ENCODE measurements around the gene ZNF99. TPM values are rescaled to one million over a fixed set of nuclear protein-coding genes. Genes with fewer than 3 reads are reported as not detected.
"Not testable (repeated sequence)": the region's sequence is repeated elsewhere in the genome, so short reads cannot be mapped to it uniquely, and the experiment has no call there.

ZNF99 gene
- total and polyA plus RNA-seq, 2 experiments from 2014 or later = not detected

DNA sequence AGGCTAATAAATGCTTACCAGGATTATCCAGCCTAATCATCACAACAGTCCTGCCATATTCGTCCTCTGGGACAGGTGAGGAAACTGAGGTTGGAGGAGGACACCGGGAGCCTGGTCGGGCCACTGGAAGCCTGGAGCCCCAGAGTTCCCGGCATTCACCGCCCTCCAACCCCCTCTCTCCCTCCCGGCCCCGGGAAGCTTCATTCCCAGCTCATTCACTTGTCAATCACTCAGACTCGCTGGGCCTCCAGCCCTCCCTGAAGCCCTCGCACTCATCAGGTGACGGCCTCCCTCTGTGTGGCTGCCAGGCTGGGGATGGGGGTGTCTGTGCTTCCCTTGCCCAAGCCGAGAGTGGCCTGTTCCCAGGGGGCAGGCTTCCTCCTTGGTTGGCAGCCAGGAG lies 22.5 kb upstream of the ZNF99 start:
- DNase-seq (ENCODE audit: low read depth in 1 of 2, low spot score in 1 of 2) = no peak
- H3K27ac ChIP-seq = no peak overlapping the region
- H3K36me3 ChIP-seq = no peaks in the 10 kb centered on the region
- no peak overlapping the region for H3K4me3 ChIP-seq
- no peaks in the 10 kb centered on the region for H3K4me1 ChIP-seq (ENCODE audit: low read depth)
- H3K9me3 ChIP-seq (ENCODE audit: low read depth) = no peaks in the 10 kb centered on the region
- no peaks in the 10 kb centered on the region for H3K27me3 ChIP-seq
- TF ChIP-seq, protein P1, sequence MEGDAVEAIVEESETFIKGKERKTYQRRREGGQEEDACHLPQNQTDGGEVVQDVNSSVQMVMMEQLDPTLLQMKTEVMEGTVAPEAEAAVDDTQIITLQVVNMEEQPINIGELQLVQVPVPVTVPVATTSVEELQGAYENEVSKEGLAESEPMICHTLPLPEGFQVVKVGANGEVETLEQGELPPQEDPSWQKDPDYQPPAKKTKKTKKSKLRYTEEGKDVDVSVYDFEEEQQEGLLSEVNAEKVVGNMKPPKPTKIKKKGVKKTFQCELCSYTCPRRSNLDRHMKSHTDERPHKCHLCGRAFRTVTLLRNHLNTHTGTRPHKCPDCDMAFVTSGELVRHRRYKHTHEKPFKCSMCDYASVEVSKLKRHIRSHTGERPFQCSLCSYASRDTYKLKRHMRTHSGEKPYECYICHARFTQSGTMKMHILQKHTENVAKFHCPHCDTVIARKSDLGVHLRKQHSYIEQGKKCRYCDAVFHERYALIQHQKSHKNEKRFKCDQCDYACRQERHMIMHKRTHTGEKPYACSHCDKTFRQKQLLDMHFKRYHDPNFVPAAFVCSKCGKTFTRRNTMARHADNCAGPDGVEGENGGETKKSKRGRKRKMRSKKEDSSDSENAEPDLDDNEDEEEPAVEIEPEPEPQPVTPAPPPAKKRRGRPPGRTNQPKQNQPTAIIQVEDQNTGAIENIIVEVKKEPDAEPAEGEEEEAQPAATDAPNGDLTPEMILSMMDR (IDR thresholded peaks at IDR 0.05; ENCODE audit: low read depth, low read length) = no peak

DNA sequence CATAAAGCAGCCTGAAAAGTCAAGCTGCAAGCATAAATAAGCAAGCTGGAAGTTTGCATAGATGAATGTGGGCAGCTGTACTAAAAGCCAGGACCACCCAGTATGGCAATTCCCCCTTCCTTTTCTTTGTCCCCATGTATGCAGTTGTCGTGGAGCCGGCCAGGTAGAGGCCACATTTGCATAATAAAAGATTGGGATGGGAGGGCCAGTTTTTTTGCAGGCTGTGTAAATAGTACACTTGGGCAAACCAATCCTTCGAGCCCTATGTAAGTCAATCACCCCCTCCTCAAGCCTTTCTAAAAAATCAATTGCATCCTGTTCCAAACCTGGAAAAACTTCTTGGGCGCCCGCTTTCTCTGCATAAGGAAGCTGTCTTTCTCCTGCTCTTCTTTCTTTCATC lies 13.1 kb upstream of the ZNF99 start:
- Histone ChIP-seq H3K9me3 (ENCODE audit: low read depth) (no peaks in the 10 kb centered on the region), H3K27me3 (no peaks in the 10 kb centered on the region), H3K36me3 (no peaks in the 10 kb centered on the region), H3K27ac (no peak overlapping the region), H3K4me1 (ENCODE audit: low read depth) (no peaks in the 10 kb centered on the region), H3K4me3 (no peak overlapping the region)
- DNase-seq (ENCODE audit: low read depth in 1 of 2, low spot score in 1 of 2) = no peak
- TF ChIP-seq, protein P1 (IDR thresholded peaks at IDR 0.05; ENCODE audit: low read depth, low read length) = no peak

DNA sequence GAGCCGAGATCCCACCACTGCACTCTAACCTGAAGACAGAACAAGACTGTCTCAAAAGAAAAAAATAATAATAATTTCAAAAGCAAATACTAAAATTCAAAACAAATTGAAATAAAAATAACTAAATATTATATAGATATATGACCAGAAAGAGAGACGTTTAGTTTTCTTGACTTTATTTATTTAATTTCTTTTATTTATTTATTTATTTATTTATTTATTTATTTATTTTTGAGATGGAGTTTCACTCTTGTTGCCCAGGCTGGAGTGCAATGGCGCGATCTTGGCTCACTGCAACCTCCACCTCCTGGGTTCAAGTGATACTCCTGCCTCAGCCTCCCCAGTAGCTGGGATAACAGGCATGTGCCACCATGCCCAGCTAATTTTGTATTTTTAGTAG lies 8.9 kb upstream of the ZNF99 start:
- H3K9me3 ChIP-seq (ENCODE audit: low read depth); H3K36me3 ChIP-seq; H3K4me3 ChIP-seq; H3K27me3 ChIP-seq; H3K4me1 ChIP-seq (ENCODE audit: low read depth); DNase-seq (ENCODE audit: low read depth in 1 of 2, low spot score in 1 of 2); H3K27ac ChIP-seq: not testable (repeated sequence)

DNA sequence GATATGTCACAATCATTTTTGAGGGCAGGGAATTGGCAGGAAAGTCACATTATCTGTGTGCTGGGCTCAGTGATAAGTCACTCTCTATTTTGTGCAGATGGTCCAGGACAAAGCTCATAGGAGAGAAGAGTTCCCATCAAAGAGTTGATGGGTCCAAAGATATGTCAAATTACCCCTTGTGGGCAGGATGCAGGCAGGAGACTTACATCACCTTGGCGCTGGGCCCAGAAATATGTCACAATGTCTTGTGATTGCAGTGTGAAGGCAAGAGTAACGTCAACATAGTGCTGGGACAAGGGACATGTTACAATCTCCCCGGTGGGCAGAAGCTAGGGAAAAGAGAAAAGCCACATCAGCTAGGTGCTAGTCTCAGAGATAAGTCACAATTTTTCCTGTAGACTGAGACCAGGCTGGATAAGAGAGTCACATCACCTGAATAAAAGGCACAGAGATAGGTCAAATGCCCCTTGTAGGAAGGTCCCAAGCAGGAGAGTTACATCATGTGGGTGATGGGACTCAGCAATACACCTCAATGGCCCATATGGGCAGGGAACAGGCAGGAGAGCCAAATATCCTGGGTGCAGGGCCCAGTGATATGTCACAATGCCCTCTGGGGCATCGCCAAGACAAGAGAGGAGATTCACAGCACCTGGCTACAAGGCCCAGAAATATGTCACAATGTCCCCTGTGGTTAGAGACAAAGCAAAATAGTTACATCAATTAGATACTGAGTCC lies 47.9 kb downstream of the ZNF99 start:
- Histone ChIP-seq H3K4me3 (no peak overlapping the region), H3K36me3 (no peaks in the 10 kb centered on the region), H3K4me1 (ENCODE audit: low read depth) (no peaks in the 10 kb centered on the region), H3K9me3 (ENCODE audit: low read depth) (no peaks in the 10 kb centered on the region), H3K27me3 (no peaks in the 10 kb centered on the region), H3K27ac (no peak overlapping the region)
- DNase-seq (ENCODE audit: low read depth in 1 of 2, low spot score in 1 of 2) = no peak
- TF ChIP-seq, protein P1 (IDR thresholded peaks at IDR 0.05; ENCODE audit: low read depth, low read length) = no peak

DNA sequence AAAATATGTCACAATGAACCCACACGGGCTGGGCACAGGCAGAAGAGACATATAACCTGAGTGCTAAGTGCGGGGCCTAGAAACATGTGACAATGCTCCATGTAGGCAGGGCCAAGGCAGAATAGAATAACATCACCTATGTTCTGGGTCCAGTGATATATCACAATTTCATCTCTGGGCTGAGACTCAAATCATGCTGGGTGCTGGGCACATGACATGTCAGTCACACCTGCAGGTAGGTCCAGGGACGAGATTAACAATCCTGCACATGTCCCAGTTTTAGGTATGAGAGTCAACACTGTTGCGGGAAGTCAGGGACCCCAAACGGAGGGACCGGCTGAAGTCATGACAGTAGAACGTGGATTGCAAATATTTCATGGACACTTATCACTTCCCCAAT lies 50.3 kb downstream of the ZNF99 start:
- Histone ChIP-seq H3K4me3 (no peak overlapping the region), H3K27ac (no peak overlapping the region), H3K36me3 (no peaks in the 10 kb centered on the region), H3K27me3 (no peaks in the 10 kb centered on the region), H3K4me1 (ENCODE audit: low read depth) (no peaks in the 10 kb centered on the region), H3K9me3 (ENCODE audit: low read depth) (no peaks in the 10 kb centered on the region)
- TF ChIP-seq, protein P1 (IDR thresholded peaks at IDR 0.05; ENCODE audit: low read depth, low read length) = no peak
- no peak for DNase-seq (ENCODE audit: low read depth in 1 of 2, low spot score in 1 of 2)

DNA sequence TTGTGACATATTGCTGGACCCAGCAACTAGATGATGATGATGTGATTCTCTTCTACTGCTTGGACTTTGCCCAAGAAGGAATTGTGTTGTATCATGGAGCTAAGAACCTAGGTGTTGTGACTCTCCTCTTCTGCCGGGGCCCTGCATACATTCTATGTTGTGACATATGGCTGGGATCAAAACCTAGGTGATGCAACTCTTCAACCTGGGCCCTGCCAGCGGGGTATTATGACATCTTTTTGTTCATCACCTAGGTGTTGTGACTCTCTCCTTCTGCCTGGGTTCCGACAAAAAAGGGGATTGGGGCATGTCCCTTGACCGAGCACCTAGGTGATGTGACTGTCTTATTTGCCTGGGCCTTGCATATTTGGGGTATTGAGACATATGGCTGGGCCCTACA lies 55.7 kb downstream of the ZNF99 start:
- not testable (repeated sequence) for H3K36me3 ChIP-seq; H3K9me3 ChIP-seq (ENCODE audit: low read depth); H3K27ac ChIP-seq; DNase-seq (ENCODE audit: low read depth in 1 of 2, low spot score in 1 of 2); H3K27me3 ChIP-seq; H3K4me3 ChIP-seq; H3K4me1 ChIP-seq (ENCODE audit: low read depth)

DNA sequence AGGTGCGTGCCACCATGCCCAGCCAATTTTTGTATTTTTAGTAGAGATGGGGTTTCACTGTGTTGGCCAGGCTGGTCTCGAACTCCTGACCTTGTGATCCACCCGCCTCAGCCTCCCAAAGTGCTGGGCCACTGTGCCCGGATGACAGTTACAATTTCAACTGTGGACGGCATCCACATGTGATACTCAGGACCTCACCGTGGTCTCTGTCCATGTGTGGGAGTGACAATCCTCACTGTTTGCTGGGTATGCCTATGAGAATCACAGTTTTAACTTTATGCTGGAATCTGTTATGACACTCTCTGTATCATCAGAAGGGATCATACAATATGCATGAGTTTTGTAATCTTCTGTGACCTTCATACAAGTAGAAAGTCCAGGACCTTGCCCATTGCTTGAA lies 62.4 kb downstream of the ZNF99 start:
- H3K4me3 ChIP-seq; H3K27me3 ChIP-seq; H3K27ac ChIP-seq; H3K9me3 ChIP-seq (ENCODE audit: low read depth); H3K36me3 ChIP-seq; DNase-seq (ENCODE audit: low read depth in 1 of 2, low spot score in 1 of 2); H3K4me1 ChIP-seq (ENCODE audit: low read depth): not testable (repeated sequence)

Measured in cardiac muscle cell (in vitro differentiated cells and primary cell).